Gastroesophageal sphincter (tissue), 4 donors: ENCODE results near the gene EPHB1. TPM values are rescaled to one million over a fixed set of nuclear protein-coding genes. Genes with fewer than 3 reads are reported as not detected.
"Not testable (repeated sequence)": the region's sequence is repeated elsewhere in the genome, so short reads cannot be mapped to it uniquely, and the experiment has no call there.

Experiments
- ATAC-seq: fragments of 150-250 bp; one replicate; pipeline ENCODE4 v1.9.1; 2016; ENCODE audit warnings: mild to moderate bottlenecking, moderate library complexity
- H3K27ac ChIP-seq, 4 donors: fragments of 200-600 bp; sonication (generic) in 3 of 4; 1 replicate in 3 of 4; 2 replicates in 1 of 4; pipeline ENCODE4 v1.5.1; 2016 to 2019
- H3K27me3 ChIP-seq: fragments of 200-600 bp; sonication (generic); one replicate; pipeline ENCODE4 v1.5.1; 2019
- H3K36me3 ChIP-seq, 2 donors: fragments of 200-600 bp; sonication (generic); one replicate each; pipeline ENCODE4 v1.5.1; 2019; ENCODE audit warnings: control low read depth in 1 of 2
- H3K4me1 ChIP-seq, 3 donors: fragments of 200-600 bp; sonication (generic); 1 replicate in 2 of 3; 2 replicates in 1 of 3; pipeline ENCODE4 v1.5.1; 2016 to 2019; ENCODE audit warnings: control low read depth in 2 of 3
- H3K4me3 ChIP-seq, 2 donors: fragments of 200-600 bp; sonication (generic); one replicate each; pipeline ENCODE4 v1.5.1; 2019; ENCODE audit warnings: mild to moderate bottlenecking in 1 of 2, moderate library complexity in 1 of 2
- H3K9me3 ChIP-seq, 3 donors: fragments of 200-600 bp; sonication (generic); one replicate each; pipeline ENCODE4 v1.5.1; 2017 to 2019; ENCODE audit warnings: control low read depth in 2 of 3
- CTCF ChIP-seq, 4 experiments: fragments of 200-600 bp in 2 of 4; fragments of 450-650 bp in 2 of 4; sonication (generic) in 1 of 4; IDR thresholded peaks; one replicate each; pipeline ENCODE4 v1.5.1; 2017 to 2019; ENCODE audit warnings: antibody characterized with exemption in 4 of 4, mild to moderate bottlenecking in 2 of 4, moderate library complexity in 2 of 4
- EP300 ChIP-seq: sonication (generic); formaldehyde crosslinking; IDR thresholded peaks from one replicate; pipeline ENCODE4 v1.6.1; 2017; ENCODE audit warnings: antibody characterized with exemption, mild to moderate bottlenecking
- POLR2A ChIP-seq, 2 donors: fragments of 450-650 bp; IDR thresholded peaks; one replicate each; pipeline ENCODE4 v1.6.1; 2017; ENCODE audit warnings: antibody characterized with exemption in 2 of 2, mild to moderate bottlenecking in 2 of 2, moderate library complexity in 1 of 2
- POLR2AphosphoS5 ChIP-seq: sonication (generic); formaldehyde crosslinking; IDR thresholded peaks from one replicate; pipeline ENCODE4 v1.6.1; 2017; ENCODE audit warnings: antibody characterized with exemption
- WGBS, 2 donors: methylation state at CpG; one replicate each; pipeline ENCODE4 v1.1.5; 2018; ENCODE audit warnings: low coverage in 1 of 2; 5-methylcytosine and 5-hydroxymethylcytosine counted together
- total RNA-seq, 4 donors: library from RNA; depleted of rRNA; stranded (reverse); fragments of >200 nt; gene quantifications; one replicate each; pipeline ENCODE4 v1.1.0, GENCODE V29; 2016

EPHB1 gene
- total RNA-seq, 4 donors from 2014 or later = 0.81 to 5.7 (median 2.5) TPM; not detected in 1

GRCh38 chr3:134775831-134776230, 19.2 kb upstream of the EPHB1 start:
- Histone ChIP-seq H3K36me3 (no peaks in the 10 kb centered on the region), H3K27me3 (no peaks in the 10 kb centered on the region), H3K4me3 (no peak overlapping the region), H3K27ac (no peak overlapping the region), H3K9me3 (no peaks in the 10 kb centered on the region), H3K4me1 (no peaks in the 10 kb centered on the region)
- no peak for ATAC-seq
- 86 to 90% methylated on average over 3 to 5 of the region's 5 CpGs for WGBS, 2 donors
- no peak for TF ChIP-seq CTCF (IDR thresholded peaks at IDR 0.05)
- no peak for TF ChIP-seq EP300
- no peak for TF ChIP-seq POLR2A (IDR thresholded peaks at IDR 0.05)
- no peak for TF ChIP-seq POLR2AphosphoS5

GRCh38 chr3:134776518-134776917, 18.5 kb upstream of the EPHB1 start:
- 100% methylated on average over 1 of the region's 1 CpG; no CpG with 5 or more reads in 1 of the 2 donors for WGBS, 2 donors
- no peaks in the 10 kb centered on the region for H3K4me1 ChIP-seq
- H3K27ac ChIP-seq = no peak overlapping the region
- no peaks in the 10 kb centered on the region for H3K9me3 ChIP-seq
- no peak overlapping the region for H3K4me3 ChIP-seq
- no peak for ATAC-seq
- H3K36me3 ChIP-seq = no peaks in the 10 kb centered on the region
- no peaks in the 10 kb centered on the region for H3K27me3 ChIP-seq
- TF ChIP-seq EP300 (no peak), POLR2A (IDR thresholded peaks at IDR 0.05) (no peak), POLR2AphosphoS5 (no peak), CTCF (IDR thresholded peaks at IDR 0.05) (no peak)

GRCh38 chr3:134777341-134777740, 17.7 kb upstream of the EPHB1 start:
- WGBS, 2 donors = 64 to 96% methylated on average over 2 to 4 of the region's 5 CpGs
- Histone ChIP-seq H3K4me1 (no peaks in the 10 kb centered on the region), H3K27ac (no peak overlapping the region), H3K27me3 (no peaks in the 10 kb centered on the region), H3K36me3 (no peaks in the 10 kb centered on the region), H3K9me3 (no peaks in the 10 kb centered on the region), H3K4me3 (no peak overlapping the region)
- TF ChIP-seq POLR2A (IDR thresholded peaks at IDR 0.05) (no peak), CTCF (IDR thresholded peaks at IDR 0.05) (no peak), POLR2AphosphoS5 (no peak), EP300 (no peak)
- ATAC-seq = no peak

GRCh38 chr3:134788283-134788682, 6.8 kb upstream of the EPHB1 start:
- WGBS, 2 donors = 80 to 92% methylated on average over 1 to 4 of the region's 4 CpGs
- H3K4me3 ChIP-seq, H3K9me3 ChIP-seq, H3K27me3 ChIP-seq, H3K4me1 ChIP-seq, H3K36me3 ChIP-seq, ATAC-seq, H3K27ac ChIP-seq: not testable (repeated sequence)

- no peaks in the 10 kb centered on the region for H3K9me3 ChIP-seq
- no peak overlapping the region for H3K4me3 ChIP-seq
- 88 to 93% methylated on average over 2 of the region's 2 CpGs for WGBS, 2 donors
- peaks cover 0 to 5% (median 0%) of the 10 kb centered on the region in 3 donors for H3K4me1 ChIP-seq
- no peak for TF ChIP-seq POLR2AphosphoS5
- no peak for TF ChIP-seq CTCF (IDR thresholded peaks at IDR 0.05)
- TF ChIP-seq POLR2A (IDR thresholded peaks at IDR 0.05) = no peak
- no peak for TF ChIP-seq EP300
- ATAC-seq = no peak
- no peaks in the 10 kb centered on the region for H3K36me3 ChIP-seq
- no peaks in the 10 kb centered on the region for H3K27me3 ChIP-seq
- no peak overlapping the region for H3K27ac ChIP-seq
These were observed 5.0 kb upstream of the EPHB1 start for GRCh38 chr3:134790065-134790464.
